ENCODE data around the gene STRC.
"Not testable (repeated sequence)": the region's sequence is repeated elsewhere in the genome, so short reads cannot be mapped to it uniquely, and the experiment has no call there.

- not testable (repeated sequence) for TF ChIP-seq CTCF, POLR2A, POLR2AphosphoS5, EP300 (IDR thresholded peaks at IDR 0.05)
Measured at GRCh38 chr15:43663333-43663732, 44.7 kb upstream of the STRC start.
